Bronchus fibroblast of lung (primary cell): ENCODE measurements around the gene AP1G2. TPM values are rescaled to one million over a fixed set of nuclear protein-coding genes. Genes with fewer than 3 reads are reported as not detected.

ENCODE experiments used
- total RNA-seq: library from RNA; depleted of rRNA; stranded (reverse); fragments of >200 nt; gene quantifications from 2 replicates; pipeline ENCODE4 v1.2.3, GENCODE V29; 2015

AP1G2 gene, protein sequence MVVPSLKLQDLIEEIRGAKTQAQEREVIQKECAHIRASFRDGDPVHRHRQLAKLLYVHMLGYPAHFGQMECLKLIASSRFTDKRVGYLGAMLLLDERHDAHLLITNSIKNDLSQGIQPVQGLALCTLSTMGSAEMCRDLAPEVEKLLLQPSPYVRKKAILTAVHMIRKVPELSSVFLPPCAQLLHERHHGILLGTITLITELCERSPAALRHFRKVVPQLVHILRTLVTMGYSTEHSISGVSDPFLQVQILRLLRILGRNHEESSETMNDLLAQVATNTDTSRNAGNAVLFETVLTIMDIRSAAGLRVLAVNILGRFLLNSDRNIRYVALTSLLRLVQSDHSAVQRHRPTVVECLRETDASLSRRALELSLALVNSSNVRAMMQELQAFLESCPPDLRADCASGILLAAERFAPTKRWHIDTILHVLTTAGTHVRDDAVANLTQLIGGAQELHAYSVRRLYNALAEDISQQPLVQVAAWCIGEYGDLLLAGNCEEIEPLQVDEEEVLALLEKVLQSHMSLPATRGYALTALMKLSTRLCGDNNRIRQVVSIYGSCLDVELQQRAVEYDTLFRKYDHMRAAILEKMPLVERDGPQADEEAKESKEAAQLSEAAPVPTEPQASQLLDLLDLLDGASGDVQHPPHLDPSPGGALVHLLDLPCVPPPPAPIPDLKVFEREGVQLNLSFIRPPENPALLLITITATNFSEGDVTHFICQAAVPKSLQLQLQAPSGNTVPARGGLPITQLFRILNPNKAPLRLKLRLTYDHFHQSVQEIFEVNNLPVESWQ
- total RNA-seq = 17.5 and 18.6 TPM in 2 replicates

DNA sequence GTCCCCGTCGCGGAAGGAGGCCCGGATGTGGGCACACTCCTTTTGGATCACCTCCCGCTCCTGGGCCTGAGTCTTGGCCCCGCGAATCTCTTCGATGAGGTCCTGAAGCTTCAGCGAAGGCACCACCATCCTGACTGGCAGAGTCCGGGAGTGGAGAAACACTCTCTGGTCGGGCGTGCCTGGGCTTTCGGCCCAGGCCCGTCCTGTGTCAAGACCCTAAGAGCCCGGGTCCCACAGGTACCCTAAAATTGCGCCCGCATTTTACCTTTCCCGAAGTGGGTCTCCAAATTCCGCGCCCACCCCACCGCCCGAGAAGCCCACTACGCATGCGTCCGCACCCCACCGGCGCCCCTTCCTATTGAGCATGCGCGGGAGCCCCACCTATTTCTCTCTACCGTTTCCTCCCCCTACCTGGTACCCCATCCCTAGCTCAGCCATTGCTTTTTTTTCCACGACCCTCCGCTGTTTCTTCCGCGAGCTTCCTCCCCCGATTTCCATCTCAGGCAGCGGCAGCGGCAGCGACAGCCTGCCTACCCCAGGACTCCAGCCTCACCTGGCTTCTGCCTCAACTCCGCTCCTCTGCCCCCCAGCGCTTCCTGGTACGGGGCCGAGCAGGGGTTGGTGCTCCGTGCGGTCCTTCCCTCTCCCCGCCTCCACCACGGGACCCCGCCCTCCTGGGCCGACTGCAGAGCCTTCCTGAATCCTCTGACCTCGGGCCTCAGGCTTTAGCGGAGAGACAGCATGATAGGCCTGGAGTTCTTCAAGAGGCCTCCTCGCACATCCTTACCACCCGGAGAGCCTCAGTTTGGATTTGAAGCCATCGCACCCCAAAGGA, at the start of gene AP1G2:
Gene AP1G2 (minus strand): TSS at position 606 of the 835 bp plus-strand sequence. CDS start 477 bp downstream, at position 129.

DNA sequence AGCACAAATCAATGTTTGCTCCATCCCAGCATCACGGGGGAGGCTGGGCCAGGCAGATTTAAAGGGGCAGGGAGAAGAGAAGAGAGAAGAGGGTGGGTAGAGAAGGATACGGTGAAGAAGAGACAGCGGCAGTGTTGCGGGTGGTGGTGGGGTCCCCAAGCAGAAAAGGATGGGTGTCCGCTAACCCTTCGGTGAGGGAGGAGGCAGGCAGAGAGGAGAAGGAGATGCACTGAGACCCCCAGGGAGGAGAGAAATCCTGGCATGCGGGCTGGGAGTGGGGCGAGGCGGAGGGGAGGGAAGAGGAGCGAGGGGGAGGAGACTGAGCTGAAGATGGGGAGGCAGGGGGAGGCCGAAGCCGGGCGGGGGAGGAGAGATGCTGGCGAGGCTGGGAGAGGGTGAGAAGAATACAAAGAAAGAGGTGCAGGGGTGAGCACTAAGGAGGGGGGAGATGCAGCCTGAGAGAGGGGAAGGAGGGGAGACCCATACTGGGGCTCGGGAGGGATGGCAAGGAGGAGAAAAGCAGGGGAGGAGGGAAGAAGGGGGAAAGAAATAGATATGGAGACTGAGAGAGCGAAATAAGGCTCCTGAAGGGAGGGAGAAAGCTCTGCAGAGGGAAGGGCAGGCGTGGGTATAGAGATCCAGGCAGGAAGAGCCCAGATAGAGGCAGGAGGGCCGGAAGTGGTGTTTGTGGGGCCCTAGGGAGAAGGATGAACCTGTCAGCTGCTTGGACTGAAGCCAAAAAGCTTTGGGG, 11.1 kb upstream of the AP1G2 start, which contains the start of gene JPH4:
Gene JPH4 (minus strand): TSS at position 231 of the 751 bp plus-strand sequence. CDS start 1,337 bp downstream, outside the sequence.

DNA sequence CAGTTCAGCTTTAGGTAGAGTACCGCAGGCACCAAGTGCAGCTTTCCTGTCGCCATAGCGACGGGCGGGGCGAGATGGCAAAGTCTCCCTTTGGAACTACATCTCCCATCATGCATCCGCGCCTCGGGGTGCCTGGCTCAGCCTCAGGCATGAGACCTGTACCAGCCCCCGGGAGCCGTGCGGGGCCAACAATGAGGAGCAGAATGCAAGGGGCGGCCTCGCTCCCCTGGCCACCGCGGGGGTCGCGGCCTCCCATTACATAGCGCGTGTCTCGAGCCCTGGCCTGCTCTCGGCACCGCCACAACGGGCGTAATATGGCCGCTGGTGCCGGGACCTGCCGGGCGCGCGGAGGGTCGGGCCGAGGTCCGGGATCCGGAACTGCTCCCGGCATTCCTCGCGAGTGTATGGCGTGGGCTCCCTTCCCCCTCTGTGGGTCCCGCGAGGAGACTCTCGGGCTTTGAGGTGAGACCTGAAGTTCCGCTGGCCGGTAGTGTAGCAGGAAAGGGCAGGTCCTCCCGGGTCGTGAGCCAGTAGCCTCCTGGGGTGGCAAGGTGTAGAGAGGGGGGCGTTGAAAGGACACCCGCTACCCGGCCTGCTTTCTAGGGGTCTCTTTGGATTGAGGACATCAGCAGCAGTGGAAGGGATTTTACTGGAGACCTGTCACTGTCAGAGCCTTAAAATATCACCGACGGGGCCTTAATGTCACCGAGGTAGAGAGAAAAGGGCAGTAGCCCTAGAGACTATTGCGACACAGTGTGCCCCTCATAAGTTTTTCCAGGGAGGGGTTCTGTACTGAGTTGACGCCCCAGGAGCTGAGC, 11.5 kb downstream of the AP1G2 start, which contains the start of gene THTPA:
Gene THTPA (plus strand): TSS at position 390 of the 818 bp plus-strand sequence. CDS start 487 bp downstream, outside the sequence.

DNA sequence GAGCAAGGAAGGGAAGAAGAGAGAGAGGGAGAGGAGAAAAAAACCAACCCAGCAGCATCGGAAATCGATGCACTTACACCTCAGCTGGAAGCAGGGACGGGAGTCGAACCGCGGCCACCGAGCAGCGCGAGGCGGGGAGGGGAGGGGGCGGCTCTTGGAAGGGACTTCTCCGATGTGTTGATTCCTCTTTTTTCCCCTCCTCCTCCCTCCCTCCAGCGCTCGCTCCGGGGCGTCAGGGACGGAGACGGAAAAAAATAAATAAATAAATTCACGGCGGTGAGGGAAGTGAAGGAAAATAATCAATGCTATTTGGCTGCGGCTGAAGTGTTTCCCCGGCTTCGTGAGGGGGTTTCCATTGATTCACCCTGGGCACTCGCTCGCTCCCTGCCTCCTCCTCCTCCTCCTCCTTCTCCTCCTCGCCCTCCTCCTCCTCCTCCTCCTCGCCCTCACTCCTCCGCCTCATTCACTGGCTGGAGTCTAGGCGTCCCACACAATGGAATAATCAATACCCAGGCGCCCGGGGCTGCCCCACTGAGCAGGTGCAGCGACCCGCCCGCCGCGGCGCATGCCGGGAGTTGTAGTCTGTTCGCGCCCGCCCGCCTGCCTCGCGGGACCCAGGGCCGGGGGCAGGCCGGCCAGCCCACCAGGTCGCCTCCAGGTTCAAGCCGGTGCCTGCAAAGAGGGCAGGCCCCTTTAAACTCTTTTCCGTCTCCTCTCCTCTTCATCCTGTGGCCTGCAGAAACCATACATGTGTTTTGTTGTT, 16.1 kb downstream of the AP1G2 start, which contains the start of gene ZFHX2:
Gene ZFHX2 (minus strand): TSS at position 500 of the 763 bp plus-strand sequence. CDS start 16,440 bp downstream, outside the sequence.

Other genes with a start within 250 kb of the AP1G2 start
- 53.5 and 67.3 TPM in 2 replicates for gene PABPN1, start 246.3 kb downstream of the AP1G2 start, total RNA-seq
- gene SLC22A17, start 214.9 kb downstream of the AP1G2 start, total RNA-seq = 10.4 and 13.8 TPM in 2 replicates
- 14.3 and 15.8 TPM in 2 replicates for gene EFS, start 202.6 kb downstream of the AP1G2 start, total RNA-seq
- not detected in 2 replicates for gene IL25, start 195.0 kb downstream of the AP1G2 start, total RNA-seq
- 0.67 and 0.89 TPM in 2 replicates for gene CMTM5, start 190.7 kb downstream of the AP1G2 start, total RNA-seq
- gene MYH6, start 159.5 kb downstream of the AP1G2 start, total RNA-seq = not detected in 2 replicates
- gene MYH7, start 132.1 kb downstream of the AP1G2 start, total RNA-seq = not detected in 2 replicates
- 23.3 and 30.6 TPM in 2 replicates for gene NGDN, start 98.1 kb downstream of the AP1G2 start, total RNA-seq
- gene ZFHX2, start 16.0 kb downstream of the AP1G2 start, total RNA-seq = 0.15 and 0.17 TPM in 2 replicates
- gene THTPA, start 11.5 kb downstream of the AP1G2 start, total RNA-seq = 10.0 and 16.1 TPM in 2 replicates
- gene JPH4, start 11.0 kb upstream of the AP1G2 start, total RNA-seq = not detected in 2 replicates
- not detected in 2 replicates for gene DHRS2, start 68.6 kb upstream of the AP1G2 start, total RNA-seq